HG03175 (cell line): ENCODE results near the gene RPL18.
A peak's percentile ranks its signal among the peaks of the same experiment; 100 is the strongest.

Source experiments
- ATAC-seq: cut with Tn5 transposase; IDR thresholded peaks from one replicate; pipeline ENCODE4 v1.9.1; 2021; ENCODE audit warnings: mild to moderate bottlenecking, moderate library complexity; ENCODE audit not compliant: unreplicated experiment

RPL18 gene

DNA sequence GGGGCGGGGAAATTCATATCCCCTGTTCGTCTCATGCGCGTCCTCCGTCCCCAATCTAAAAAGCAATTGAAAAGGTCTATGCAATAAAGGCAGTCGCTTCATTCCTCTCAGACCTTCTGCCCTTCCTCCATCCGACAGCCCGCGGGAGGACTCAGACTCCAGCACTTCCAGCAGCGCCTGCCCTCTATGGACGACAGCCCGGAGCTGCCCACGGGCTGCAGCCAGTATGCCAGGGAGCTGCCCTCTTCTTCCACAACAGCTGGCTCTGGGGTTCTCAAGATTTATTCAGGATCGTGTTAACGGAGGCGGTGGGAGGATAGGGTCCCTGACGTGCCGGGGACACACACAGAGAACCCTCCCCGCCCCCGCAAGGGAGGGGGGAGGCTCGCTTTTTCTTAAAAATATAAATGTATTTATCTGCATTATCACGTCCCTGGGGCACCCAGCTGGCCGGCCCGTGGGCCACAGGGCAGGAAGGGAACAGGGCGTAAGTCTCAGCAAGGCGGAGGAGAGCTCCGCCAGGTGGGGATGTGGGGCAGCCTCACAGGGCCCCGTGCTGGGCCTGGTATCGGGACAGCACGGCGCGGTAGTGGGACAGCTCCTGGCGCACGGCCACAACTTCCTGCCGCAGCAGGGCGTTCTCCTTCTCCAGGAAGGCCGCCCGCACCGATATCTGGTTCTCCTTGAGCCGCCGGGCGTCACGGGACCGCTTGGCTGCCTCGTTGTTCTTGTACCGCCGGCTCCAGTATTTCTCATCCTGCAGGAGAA lies 11.5 kb upstream of the RPL18 start:
- no peak for ATAC-seq

DNA sequence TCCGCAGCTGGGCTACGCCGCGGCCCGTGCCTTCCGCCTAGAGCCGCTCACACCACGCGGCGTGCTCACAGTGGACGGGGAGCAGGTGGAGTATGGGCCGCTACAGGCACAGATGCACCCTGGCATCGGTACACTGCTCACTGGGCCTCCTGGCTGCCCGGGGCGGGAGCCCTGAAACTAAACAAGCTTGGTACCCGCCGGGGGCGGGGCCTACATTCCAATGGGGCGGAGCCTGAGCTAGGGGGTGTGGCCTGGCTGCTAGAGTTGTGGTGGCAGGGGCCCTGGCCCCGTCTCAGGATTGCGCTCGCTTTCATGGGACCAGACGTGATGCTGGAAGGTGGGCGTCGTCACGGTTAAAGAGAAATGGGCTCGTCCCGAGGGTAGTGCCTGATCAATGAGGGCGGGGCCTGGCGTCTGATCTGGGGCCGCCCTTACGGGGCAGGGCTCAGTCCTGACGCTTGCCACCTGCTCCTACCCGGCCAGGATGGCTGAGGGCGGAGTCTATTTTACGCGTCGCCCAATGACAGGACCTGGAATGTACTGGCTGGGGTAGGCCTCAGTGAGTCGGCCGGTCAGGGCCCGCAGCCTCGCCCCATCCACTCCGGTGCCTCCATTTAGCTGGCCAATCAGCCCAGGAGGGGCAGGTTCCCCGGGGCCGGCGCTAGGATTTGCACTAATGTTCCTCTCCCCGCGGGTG lies 10.8 kb upstream of the RPL18 start:
- ATAC-seq, result no peak

DNA sequence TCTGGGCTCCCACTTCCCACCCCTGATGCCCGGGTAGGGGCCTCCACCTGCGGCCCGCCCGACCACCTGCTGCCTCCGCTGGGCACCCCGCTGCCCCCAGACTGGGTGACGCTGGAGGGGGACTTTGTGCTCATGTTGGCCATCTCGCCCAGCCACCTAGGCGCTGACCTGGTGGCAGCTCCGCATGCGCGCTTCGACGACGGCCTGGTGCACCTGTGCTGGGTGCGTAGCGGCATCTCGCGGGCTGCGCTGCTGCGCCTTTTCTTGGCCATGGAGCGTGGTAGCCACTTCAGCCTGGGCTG lies 10.3 kb upstream of the RPL18 start:
- ATAC-seq, result no peak

DNA sequence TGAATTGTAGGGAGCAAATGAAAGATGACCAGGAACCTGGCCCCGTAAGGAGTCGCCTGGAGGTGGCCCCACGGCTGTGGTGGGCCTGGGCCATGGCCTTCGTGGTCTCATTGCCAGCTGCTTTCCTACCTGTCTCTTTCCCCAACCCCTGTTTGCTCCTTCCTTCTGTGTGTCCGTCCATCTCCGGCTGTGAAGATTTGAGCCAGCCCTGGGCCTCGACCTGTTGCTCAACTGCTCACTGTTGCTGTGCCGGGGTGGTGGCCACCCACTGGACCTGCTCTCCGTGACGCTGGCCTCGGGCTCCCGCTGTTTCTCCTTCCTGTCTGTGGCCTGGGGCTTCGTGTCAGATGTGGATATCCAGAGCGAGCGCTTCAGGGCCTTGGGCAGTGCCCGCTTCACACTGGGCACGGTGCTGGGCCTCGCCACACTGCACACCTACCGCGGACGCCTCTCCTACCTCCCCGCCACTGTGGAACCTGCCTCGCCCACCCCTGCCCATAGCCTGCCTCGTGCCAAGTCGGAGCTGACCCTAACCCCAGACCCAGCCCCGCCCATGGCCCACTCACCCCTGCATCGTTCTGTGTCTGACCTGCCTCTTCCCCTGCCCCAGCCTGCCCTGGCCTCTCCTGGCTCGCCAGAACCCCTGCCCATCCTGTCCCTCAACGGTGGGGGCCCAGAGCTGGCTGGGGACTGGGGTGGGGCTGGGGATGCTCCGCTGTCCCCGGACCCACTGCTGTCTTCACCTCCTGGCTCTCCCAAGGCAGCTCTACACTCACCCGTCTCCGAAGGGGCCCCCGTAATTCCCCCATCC lies 9.7 kb upstream of the RPL18 start:
- ATAC-seq, result no peak

DNA sequence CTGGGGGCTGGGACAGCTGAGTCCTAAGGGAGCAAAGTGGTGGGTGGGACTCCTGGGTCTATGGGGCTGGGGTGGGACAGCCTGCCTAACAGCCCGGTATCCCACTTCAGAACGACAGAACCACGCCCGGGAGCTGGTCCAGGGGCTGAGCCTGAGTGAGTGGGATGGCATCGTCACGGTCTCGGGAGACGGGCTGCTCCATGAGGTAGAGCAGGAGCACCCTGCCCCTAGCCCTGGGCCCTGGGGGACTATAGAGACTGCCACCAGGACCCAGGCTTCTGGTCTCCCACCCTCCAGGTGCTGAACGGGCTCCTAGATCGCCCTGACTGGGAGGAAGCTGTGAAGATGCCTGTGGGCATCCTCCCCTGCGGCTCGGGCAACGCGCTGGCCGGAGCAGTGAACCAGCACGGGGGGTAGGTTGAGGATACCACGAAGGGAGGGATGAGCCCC lies 8.9 kb upstream of the RPL18 start:
- no peak for ATAC-seq

DNA sequence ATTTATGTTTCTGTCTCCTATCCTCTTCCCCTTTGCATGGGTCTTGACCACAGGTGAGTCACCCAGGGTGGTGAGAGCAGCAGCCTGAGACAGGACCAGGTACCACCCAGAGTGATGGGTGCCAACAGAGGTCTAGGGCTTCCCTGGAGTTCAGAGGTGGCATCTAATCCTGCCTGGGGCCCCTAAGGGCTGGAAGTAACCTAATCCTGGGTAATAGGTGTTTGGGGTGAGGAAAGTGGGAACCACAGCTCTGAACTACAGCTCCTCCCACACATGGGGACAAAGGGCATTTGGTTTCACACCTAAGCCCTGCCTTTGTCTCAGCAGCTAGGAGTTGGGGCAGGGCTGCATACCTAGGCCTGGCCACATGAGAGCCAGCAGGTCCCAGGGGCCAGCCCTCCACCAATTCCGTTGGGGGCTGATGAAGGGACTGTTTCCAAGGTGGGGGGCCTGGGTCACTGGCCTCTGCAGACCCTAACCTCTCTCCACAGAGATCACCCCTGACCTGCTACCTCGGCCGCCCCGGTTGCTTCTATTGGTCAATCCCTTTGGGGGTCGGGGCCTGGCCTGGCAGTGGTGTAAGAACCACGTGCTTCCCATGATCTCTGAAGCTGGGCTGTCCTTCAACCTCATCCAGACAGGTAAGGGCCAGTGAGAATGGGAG lies 8.4 kb upstream of the RPL18 start:
- no peak for ATAC-seq

DNA sequence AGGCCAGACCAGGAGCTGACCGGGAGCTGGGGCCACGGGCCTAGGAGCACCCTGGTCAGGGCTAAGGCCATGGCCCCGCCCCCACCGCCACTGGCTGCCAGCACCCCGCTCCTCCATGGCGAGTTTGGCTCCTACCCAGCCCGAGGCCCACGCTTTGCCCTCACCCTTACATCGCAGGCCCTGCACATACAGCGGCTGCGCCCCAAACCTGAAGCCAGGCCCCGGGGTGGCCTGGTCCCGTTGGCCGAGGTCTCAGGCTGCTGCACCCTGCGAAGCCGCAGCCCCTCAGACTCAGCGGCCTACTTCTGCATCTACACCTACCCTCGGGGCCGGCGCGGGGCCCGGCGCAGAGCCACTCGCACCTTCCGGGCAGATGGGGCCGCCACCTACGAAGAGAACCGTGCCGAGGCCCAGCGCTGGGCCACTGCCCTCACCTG lies 6.9 kb upstream of the RPL18 start:
- ATAC-seq, result no peak

DNA sequence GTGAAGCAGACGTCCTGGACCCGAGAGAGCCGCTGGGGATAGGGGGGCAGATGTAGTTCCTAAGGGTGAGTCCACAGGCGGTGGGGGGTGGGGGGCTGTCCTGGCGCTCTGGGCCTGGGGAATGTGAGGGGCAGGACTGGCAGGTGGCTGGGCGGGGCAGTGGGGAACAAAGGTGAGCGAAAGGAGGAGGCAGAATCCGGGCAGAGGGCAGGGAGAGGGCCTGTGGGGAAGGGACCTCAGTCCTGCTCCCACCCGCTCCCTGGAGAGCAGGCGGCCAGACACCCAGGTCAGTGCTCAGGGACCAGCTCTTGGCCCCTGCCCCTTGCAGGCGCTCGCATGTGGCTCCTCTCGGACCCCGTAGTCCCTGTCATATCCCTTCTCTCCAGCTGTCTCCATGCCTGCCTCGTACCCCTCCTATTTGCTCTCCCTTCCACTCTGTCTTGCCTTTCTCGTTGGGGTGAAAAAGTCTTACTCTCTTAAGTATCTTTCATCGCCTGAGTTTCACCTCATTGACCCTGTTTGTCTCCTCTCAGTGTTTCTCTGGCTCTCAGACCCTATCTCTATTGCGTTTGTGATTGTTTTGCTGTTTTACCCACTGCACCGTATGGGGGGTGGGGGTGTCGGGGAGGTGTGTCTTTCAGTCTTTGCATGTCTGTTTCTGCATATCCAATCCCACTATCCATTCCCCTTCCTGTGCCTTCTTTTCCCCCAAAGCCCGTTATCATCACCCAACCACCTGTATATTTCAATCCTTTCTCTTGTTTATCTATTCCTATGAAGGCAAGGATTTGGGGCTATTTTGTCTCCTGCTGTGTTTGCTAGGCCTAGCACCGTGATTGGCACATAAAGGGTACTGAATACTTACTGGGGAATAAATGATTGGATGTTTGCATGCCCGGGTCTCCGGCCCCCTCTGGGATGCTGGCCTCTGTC lies 6.1 kb upstream of the RPL18 start:
- no peak for ATAC-seq

DNA sequence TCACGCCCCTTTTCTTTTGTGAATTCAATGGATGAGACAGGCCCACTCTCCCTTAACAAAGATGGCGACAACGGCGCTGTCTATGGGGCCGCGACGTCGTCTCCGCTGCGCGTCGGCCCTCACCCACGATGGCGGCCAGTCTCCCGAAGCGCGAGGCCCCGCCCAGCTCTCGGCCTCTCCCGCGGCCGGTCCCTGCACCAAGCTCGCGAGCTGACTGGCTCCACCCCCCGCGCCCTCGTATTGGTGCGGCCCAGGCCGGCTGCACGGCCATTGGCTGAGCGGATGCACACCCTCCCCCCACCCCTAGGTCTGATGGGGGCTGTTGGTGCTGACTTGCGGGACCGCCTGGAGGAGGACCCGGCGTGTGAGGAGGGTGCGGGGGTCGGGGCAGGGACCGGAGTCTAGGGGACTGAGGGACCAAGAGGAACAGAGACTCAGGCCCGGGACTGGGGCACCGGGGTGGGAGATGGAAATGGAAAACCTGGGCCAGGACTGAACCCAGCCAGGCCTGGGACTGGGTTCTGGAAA lies 5.2 kb upstream of the RPL18 start:
- ATAC-seq, result peak; percentile 64

DNA sequence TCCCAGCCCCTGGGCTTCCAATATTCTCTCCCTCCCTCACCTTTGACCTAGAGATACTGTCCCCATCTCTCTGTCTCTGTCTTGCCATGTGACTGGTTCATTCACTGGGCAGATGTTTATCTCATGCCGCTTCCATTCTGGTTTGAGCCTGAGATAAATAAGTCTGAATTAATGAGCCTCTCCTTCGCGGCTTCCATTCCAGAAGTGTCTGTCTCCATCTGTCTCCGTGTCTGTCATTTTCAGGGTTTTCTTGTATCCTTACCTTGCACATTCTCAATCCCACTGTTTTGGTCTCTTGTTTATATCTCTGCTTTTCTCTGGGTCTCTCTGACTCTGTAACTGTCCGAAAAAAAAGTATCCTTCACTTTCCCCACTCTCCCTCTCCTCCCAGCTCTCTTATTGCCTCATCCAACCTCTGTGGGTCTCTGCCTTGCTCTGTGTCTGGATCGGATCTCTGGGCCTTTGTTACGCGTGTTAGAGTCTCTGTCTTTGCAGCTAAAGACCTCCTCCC lies 4.6 kb upstream of the RPL18 start:
- ATAC-seq, result no peak

DNA sequence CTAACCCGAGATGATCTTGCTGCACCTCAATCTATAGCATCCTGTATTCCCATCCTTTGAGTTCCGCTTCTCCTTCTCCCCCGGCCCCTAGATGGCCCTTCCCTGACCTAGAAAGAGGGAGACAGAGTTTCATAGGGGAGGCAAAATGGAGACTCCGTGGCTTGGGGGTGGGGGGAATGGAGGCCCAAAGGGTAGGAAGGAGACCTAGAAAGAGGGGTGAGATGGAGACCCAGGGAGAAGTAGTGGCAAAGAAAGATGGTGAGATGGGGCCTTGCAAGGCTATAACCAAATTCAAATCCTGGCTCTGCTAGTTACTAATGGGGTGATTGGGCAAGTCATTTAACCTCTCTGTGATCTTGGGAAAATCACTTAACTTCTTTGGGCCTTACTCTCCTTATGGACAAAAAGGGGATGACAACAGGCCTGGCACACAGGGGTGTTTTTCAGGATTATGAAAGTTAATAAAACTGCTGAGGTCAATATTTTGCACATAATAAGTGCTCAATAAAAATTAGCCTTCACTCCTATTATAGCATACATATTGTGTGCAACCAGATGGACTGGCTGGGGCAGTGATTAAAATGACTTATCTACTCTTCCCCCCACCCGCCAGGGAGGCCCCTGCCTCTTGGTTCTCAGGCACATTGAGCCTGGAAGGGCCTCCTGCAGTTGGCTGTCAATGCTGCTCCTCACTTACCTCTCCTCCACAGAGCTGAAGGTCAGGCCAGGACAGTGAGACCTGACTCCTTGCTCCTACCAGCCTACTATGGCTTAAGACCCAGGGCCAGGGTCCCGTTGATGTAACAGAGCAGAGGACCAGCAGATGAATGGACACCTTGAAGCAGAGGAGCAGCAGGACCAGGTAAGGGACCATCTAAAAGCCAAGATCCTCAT lies 961 bp upstream of the RPL18 start:
- no peak for ATAC-seq

DNA sequence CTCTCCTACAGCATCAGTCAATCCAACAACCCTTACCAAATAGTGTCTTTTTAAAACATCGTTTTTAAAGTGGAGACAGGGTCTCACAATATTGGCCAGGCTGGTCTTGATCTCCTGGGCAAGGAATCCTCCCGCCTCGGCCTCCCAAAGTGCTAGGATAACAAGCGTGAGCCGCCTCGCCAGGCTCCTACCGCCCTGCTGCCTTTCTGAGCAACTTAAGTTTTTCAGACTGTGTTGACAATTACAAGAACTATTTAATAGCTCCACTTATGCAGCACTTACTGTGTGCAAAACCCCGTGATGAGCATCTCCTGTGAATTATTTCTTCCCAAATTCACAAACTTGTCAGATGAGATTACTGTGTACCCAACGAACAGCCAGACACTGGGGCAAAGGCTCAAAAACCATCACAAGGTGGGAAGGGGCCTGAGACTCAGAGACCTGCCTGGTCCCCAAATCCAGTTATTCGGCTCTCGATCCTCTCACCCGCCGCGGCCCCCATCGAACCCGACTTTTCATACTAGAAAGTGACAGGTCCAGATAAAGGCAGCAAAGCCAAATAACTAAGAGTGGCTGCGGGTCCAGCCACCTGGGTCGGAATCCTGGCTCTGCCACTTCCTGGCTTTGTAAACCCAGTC lies 581 bp downstream of the RPL18 start:
- ATAC-seq, result no peak

DNA sequence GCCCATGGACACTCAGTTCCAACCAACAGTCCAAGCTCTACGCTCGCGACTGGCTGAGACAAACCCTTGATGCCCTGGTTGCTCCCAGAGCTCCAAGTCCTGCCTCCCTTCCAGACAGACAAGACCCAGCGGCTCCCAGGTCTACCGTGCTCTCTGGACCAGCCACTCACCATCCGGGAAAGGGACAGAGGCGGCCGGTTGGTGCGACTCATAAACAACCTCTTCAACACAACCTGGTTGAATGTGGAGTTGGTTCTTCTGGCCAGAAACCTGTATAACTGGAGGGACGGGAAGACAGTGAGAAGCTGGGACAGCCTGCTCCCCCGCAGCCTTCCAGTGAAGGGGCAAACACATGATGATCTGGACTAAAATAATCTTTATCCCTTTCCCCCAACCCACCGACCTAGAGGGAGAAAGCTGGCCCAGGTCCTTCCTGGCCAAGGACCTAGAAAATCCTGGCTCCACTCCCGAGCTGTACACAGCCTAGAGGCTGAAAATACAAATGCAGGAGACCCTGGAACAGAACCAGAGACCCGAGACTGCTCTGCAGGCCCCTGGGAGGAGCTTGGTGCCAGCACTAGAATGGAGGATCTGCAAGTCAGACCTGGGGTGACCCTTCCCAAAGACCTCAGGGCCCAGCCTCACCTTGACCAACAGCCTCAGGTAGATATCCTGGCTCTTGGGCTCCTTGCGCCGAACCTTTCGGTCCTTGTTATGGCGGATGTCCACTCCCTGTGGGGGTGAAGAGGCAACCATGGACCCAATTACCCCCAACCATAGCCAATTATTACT lies 1.6 kb downstream of the RPL18 start:
- no peak for ATAC-seq

DNA sequence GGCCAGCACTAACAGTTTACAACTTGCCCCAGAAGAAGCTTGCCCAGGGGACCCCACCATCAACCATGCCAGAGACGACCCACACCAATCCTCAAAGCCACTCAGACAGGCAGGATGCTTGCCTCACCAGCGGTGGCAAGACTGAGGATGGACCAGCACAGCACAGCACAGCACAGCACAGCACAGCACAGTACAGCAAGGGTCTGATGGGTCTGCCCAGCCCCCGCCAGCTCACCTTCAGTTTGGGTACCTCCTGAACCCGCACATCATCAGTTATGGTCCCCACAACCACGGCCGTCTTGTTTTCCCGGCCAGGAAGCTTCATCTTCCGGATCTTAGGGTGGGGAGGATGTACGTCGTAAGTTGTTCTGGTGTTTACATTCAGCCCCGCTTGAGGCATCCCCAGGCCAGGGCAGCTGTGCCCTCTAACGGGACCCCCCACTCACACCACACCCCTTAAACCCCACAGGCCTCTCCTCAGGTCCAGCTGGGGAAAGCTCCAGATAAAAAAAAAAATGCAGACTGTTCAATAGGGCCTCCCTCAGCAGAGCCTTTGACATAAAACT lies 2.4 kb downstream of the RPL18 start:
- ATAC-seq, result no peak

DNA sequence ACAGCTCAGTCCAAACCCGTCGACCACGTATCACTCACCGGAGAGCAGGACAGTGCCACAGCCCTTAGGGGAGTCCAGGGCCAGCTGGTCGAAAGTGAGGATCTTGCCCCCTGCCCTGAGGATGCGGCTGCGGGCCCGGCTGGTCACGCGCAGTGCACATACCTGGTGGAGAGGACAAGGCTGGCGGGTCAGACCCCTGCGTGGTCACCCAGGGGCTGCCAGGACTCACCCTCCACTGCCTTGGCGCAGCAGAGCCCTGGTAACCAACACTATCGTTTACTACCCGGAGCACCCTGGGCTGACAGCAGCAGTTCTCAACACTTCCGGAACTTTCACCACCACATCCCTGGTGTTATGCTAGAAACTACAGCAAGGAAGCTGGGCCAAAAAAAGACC lies 2.9 kb downstream of the RPL18 start:
- ATAC-seq, result no peak

DNA sequence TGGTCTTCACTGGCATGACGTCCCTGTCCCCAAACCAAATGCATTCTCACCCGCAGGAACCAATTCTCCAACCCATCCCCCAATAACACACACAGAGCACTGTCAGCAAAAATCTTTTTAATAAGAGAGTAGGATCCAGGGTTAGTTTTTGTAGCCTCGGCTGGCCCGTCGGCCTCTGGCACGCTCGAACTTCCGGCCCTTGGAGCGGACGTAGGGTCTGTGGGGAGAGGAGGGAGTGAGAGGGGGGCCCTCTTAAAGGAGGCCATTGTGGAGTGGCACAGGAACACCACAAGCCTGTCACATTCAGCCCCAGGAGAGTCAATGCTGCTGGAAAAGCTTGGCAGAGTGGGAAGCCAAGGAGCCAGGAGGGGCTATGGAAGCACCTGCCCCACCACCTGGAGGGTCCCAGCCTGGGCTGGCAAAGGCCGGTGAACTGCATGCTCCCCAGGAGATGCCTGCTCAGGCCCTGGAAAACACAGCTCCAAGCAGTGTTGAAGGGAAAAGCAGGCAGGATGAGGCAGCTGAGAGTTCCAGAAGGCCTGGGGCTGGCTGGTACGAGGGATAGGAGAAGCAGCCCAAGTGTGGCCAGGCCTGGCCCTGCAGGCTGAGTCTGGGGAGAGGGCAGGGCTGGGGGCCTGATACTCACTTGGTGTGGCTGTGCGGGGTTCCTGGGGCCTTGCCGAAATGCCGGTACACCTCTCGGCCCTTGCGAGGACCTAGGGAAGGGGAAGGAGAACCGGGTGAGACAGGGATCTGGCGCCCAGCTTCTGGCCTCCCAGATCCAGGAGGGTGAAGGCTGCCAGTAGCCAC lies 3.5 kb downstream of the RPL18 start:
- ATAC-seq, result no peak
